Ishikawa (cell line): ENCODE data around the gene COG7.
A peak's percentile ranks its signal among the peaks of the same experiment; 100 is the strongest.

Source experiments
- CEBPB ChIP-seq: IDR thresholded peaks from 2 replicates; pipeline ENCODE4 v1.6.1; 2012
- CREB1 ChIP-seq: IDR thresholded peaks from 2 replicates; pipeline ENCODE4 v1.6.1; 2012; ENCODE audit warnings: low read depth
- EGR1 ChIP-seq: IDR thresholded peaks from 2 replicates; pipeline ENCODE4 v1.6.1; 2012
- EP300 ChIP-seq: IDR thresholded peaks from 2 replicates; pipeline ENCODE4 v1.6.1; 2012; ENCODE audit warnings: borderline replicate concordance
- FOXM1 ChIP-seq: IDR thresholded peaks from 2 replicates; pipeline ENCODE4 v1.6.1; 2012; ENCODE audit warnings: low read depth, borderline replicate concordance
- NFIC ChIP-seq: IDR thresholded peaks from 2 replicates; pipeline ENCODE4 v1.6.1; 2012
- RAD21 ChIP-seq: IDR thresholded peaks from 2 replicates; pipeline ENCODE4 v1.6.1; 2012; ENCODE audit warnings: low read depth
- TAF1 ChIP-seq: IDR thresholded peaks from 2 replicates; pipeline ENCODE4 v1.6.1; 2012; ENCODE audit warnings: low read depth, mild to moderate bottlenecking
- TCF12 ChIP-seq: IDR thresholded peaks from 2 replicates; pipeline ENCODE4 v1.6.1; 2012; ENCODE audit warnings: low read depth
- TEAD4 ChIP-seq: IDR thresholded peaks from 2 replicates; pipeline ENCODE4 v1.6.1; 2012
- YY1 ChIP-seq: IDR thresholded peaks from 2 replicates; pipeline ENCODE4 v1.6.1; 2012; ENCODE audit warnings: low read depth
- ZBTB7A ChIP-seq: IDR thresholded peaks from 2 replicates; pipeline ENCODE4 v1.6.1; 2012; ENCODE audit warnings: low read depth
- TF ChIP-seq, protein P1 (sequence below): IDR thresholded peaks from 2 replicates; pipeline ENCODE4 v1.6.1; 2012; ENCODE audit warnings: low read depth, mild to moderate bottlenecking
- TF ChIP-seq, protein P2 (sequence below): IDR thresholded peaks from 2 replicates; pipeline ENCODE4 v1.6.1; 2012
- TF ChIP-seq, protein P3 (sequence below): IDR thresholded peaks from 2 replicates; pipeline ENCODE4 v1.6.1; 2012

The COG7 gene

DNA sequence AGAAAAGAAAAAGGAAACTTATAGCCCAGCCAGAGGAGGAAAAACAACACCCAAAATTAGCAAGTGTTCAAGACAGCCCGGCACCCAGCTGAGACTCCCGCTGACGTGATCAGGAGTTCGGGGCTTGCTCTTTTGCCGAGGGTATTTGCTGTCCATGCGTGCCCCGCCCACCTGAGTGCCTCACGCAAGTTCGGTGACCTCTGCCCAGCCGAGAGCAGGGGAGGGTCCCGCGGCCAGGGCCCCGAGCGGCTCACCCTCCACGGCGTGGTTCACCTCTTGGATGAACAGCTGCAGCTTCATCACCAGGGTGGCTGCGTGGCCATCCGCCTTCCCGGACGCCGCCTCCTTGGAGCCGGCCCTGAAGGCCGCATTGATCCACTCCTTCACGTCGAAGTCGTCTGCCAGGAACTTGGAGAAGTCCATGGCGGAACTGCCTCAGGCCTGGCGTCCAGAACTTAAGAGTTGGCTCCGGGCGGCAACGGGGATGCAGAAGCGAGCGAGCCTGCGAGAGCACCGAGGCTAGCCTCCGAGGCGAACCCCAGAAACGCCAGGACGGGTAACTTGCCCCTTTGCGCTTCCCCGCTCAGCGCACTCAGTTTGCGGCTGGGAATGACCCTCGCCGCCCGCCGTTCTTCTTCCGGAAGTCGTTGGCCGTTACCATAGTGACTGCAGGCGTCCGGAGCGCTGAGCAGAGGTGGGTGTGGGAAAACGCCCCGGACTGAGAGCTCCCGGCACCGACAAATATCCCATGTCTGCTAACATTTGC lies at the start of gene COG7:
TSS of gene COG7 (minus strand) at position 618 of the 766 bp plus-strand sequence. CDS start at position 423, 195 bp downstream.
- TF ChIP-seq TCF12, result no peak; the same call in 1 of the 2 replicates
- TF ChIP-seq, protein P1, sequence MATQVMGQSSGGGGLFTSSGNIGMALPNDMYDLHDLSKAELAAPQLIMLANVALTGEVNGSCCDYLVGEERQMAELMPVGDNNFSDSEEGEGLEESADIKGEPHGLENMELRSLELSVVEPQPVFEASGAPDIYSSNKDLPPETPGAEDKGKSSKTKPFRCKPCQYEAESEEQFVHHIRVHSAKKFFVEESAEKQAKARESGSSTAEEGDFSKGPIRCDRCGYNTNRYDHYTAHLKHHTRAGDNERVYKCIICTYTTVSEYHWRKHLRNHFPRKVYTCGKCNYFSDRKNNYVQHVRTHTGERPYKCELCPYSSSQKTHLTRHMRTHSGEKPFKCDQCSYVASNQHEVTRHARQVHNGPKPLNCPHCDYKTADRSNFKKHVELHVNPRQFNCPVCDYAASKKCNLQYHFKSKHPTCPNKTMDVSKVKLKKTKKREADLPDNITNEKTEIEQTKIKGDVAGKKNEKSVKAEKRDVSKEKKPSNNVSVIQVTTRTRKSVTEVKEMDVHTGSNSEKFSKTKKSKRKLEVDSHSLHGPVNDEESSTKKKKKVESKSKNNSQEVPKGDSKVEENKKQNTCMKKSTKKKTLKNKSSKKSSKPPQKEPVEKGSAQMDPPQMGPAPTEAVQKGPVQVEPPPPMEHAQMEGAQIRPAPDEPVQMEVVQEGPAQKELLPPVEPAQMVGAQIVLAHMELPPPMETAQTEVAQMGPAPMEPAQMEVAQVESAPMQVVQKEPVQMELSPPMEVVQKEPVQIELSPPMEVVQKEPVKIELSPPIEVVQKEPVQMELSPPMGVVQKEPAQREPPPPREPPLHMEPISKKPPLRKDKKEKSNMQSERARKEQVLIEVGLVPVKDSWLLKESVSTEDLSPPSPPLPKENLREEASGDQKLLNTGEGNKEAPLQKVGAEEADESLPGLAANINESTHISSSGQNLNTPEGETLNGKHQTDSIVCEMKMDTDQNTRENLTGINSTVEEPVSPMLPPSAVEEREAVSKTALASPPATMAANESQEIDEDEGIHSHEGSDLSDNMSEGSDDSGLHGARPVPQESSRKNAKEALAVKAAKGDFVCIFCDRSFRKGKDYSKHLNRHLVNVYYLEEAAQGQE, result no peak
- TF ChIP-seq, protein P2, sequence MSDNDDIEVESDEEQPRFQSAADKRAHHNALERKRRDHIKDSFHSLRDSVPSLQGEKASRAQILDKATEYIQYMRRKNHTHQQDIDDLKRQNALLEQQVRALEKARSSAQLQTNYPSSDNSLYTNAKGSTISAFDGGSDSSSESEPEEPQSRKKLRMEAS, result peak; percentile 76
- TF ChIP-seq RAD21, result no peak
- TF ChIP-seq, protein P3, sequence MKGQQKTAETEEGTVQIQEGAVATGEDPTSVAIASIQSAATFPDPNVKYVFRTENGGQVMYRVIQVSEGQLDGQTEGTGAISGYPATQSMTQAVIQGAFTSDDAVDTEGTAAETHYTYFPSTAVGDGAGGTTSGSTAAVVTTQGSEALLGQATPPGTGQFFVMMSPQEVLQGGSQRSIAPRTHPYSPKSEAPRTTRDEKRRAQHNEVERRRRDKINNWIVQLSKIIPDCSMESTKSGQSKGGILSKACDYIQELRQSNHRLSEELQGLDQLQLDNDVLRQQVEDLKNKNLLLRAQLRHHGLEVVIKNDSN, result no peak
- TF ChIP-seq ZBTB7A, result peak; percentile 58; the same call in 1 of the 2 replicates
- TF ChIP-seq CREB1, result no peak
- TF ChIP-seq EGR1, result peak; percentile 52
- no peak for TF ChIP-seq CEBPB
- TF ChIP-seq EP300, result no peak
- no peak for TF ChIP-seq FOXM1
- TF ChIP-seq TEAD4, result no peak
- TF ChIP-seq NFIC, result no peak
- peak; percentile 42; the same call in 1 of the 2 replicates for TF ChIP-seq YY1
- peak; percentile 76 for TF ChIP-seq TAF1

DNA sequence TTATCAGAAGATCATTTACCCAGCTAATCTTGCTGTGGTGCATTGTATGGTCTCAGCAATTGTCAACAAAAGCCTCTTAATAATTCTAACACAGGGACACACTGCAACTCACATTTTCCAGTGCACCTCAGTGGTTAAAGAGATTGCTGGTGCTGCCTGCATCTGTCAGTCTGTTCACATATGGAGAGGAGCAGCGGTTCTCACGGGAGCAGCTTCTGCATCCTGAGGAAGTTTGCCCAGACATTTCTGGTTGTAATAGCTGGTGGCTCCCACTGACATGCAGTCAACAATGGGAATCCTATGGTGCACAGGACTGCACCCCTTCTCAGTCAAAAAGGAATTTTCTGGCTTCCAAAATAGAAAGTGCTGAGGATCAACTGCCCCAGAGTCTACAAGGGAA lies 49.5 kb upstream of the COG7 start:
- no peak for TF ChIP-seq RAD21
- TF ChIP-seq, protein P3, result no peak
- no peak for TF ChIP-seq EP300

DNA sequence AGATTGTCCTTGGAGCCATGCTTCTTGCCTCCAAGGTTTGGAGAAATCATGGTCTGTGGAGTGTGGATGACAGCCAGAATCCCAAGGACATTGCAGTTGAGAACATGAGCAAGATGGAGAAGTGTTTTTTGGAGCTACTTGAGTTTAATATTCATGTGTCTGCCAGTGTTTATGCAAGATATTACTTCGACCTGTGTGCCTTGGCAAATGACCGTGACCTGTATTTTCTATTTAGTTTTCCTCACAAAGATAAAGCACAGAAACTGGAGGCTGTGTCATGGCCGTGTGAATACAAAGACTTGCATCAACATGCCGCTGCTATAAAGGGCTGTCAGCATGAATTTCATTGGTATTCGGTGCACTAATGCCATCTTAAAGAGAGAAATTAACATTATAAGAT lies 48.3 kb upstream of the COG7 start:
- TF ChIP-seq, protein P1, result no peak
- TF ChIP-seq TAF1 (no peak), FOXM1 (no peak), YY1 (no peak), CEBPB (no peak), RAD21 (no peak), TEAD4 (no peak), CREB1 (no peak), NFIC (no peak), TCF12 (no peak), EGR1 (no peak), EP300 (no peak), ZBTB7A (no peak)
- TF ChIP-seq, protein P2, result no peak
- TF ChIP-seq, protein P3, result no peak

DNA sequence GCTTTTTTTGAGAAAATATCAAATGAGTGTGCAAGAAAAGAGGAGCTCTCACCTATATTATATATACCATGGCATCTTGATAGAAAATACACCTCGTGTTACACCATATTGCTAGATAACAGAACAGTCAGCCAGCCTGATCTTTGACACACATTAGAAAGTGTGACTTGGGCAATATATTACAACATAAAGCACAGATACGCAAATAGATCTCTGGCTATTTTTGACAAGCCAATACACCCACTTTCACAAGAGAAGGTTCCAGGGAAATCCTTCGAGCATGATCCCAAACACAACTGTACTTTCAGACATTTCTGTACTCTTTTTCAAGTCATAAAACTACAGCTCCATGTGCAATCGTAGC lies 47.9 kb upstream of the COG7 start:
- TF ChIP-seq FOXM1 (no peak), TAF1 (no peak), YY1 (no peak), CREB1 (no peak), RAD21 (no peak), TCF12 (no peak), EP300 (no peak), CEBPB (no peak), TEAD4 (no peak), EGR1 (no peak), NFIC (no peak), ZBTB7A (no peak)
- TF ChIP-seq, protein P3, result no peak
- TF ChIP-seq, protein P2, result no peak
- TF ChIP-seq, protein P1, result no peak
